ENCODE data around the gene COA3. TPM values are rescaled to one million over a fixed set of nuclear protein-coding genes. Genes with fewer than 3 reads are reported as not detected.

The COA3 gene
- total RNA-seq, 1 experiment from 2014 or later = 54.2 TPM

GRCh38 chr17:42832934-42833766 lies 34.6 kb upstream of the COA3 start, which contains the start of gene PSME3:
Gene PSME3, plus strand, starts transcription at chr17:42833397. Its CDS starts 235 bp downstream, at chr17:42833632.
- DNase-seq (ENCODE audit: low spot score) (peak; percentile 91), ATAC-seq (peak; percentile 86)
- peaks cover 17% of the 10 kb centered on the region for H3K36me3 Mint-ChIP-seq
- POLR2A ChIA-PET = interaction anchor here (1.0 to 1.4 kb wide), 3 partner anchors 12 to 165 kb away, joined by 3 read pairs; partner anchors contain the start of genes AOC3 and RPL27
- H3K9me3 Mint-ChIP-seq = no peaks in the 10 kb centered on the region
- CTCF ChIA-PET = interaction anchor here (0.9 to 3.8 kb wide), 6 partner anchors 9 to 153 kb away, joined by 3 to 19 read pairs (median 5); partner anchors contain the start of gene BECN1
- H3K27ac Mint-ChIP-seq = peak within 1 kb of the TSS; percentile 97
- peak within 1 kb of the TSS; percentile 93 for H3K4me3 Mint-ChIP-seq
- H3K4me1 Mint-ChIP-seq = peaks cover 16% of the 10 kb centered on the region
- peaks cover 14% of the 10 kb centered on the region for H3K27me3 Mint-ChIP-seq (ENCODE audit: low read depth)
- TF ChIP-seq HMGA2 (CRISPR knock-in tag; IDR thresholded peaks at IDR 0.05) = no peak
- no peak for TF ChIP-seq ZNF317 (CRISPR knock-in tag; IDR thresholded peaks at IDR 0.05; ENCODE audit: borderline replicate concordance, low read depth)
- no peak for TF ChIP-seq ZNF121 (CRISPR knock-in tag; IDR thresholded peaks at IDR 0.05)
- peak; percentile 78 for TF ChIP-seq USF2 (CRISPR knock-in tag; IDR thresholded peaks at IDR 0.05)
- TF ChIP-seq KAT7 (CRISPR knock-in tag; IDR thresholded peaks at IDR 0.05; ENCODE audit: borderline replicate concordance) = 0 out of 2 replicates have a peak, but pooled peaks have one; percentile 67
- no peak for TF ChIP-seq GRHL2 (CRISPR knock-in tag; IDR thresholded peaks at IDR 0.05; ENCODE audit: insufficient replicate concordance, severe bottlenecking)
- TF ChIP-seq E2F5 (CRISPR knock-in tag; IDR thresholded peaks at IDR 0.05) = peak; percentile 58; the same call in 1 of the 2 replicates
- peak; percentile 81; the same call in 1 of the 2 replicates for TF ChIP-seq JUN (CRISPR knock-in tag; IDR thresholded peaks at IDR 0.05)
- peak; percentile 66; the same call in 1 of the 2 replicates for TF ChIP-seq SMAD3 (CRISPR knock-in tag; IDR thresholded peaks at IDR 0.05; ENCODE audit: borderline replicate concordance)
- 0 out of 2 replicates have a peak, but pooled peaks have one; percentile 16 for TF ChIP-seq HMGXB4 (CRISPR knock-in tag; IDR thresholded peaks at IDR 0.05)
- 0 out of 2 replicates have a peak, but pooled peaks have one; percentile 40 for TF ChIP-seq ZNF281 (CRISPR knock-in tag; IDR thresholded peaks at IDR 0.05)
- peak; percentile 84 for TF ChIP-seq USF1 (CRISPR knock-in tag; IDR thresholded peaks at IDR 0.05)
- TF ChIP-seq ETV6 (CRISPR knock-in tag; IDR thresholded peaks at IDR 0.05) = peak; percentile 38; the same call in 1 of the 2 replicates
- no peak for TF ChIP-seq CTCF (IDR thresholded peaks at IDR 0.05)
- peak; percentile 59; the same call in 1 of the 2 replicates for TF ChIP-seq NFE2L1 (CRISPR knock-in tag; IDR thresholded peaks at IDR 0.05)
- 0 out of 2 replicates have a peak, but pooled peaks have one; percentile 60 for TF ChIP-seq IRF1 (CRISPR knock-in tag; IDR thresholded peaks at IDR 0.05)
- TF ChIP-seq ZMAT4 (CRISPR knock-in tag; IDR thresholded peaks at IDR 0.05) = peak; percentile 67; the same call in 1 of the 2 replicates
- TF ChIP-seq GABPB1 (CRISPR knock-in tag; IDR thresholded peaks at IDR 0.05) = peak; percentile 92
- TF ChIP-seq AR (CRISPR knock-in tag; IDR thresholded peaks at IDR 0.05) = 0 out of 2 replicates have a peak, but pooled peaks have one; percentile 26
- peak; percentile 100 for TF ChIP-seq MAX (CRISPR knock-in tag; IDR thresholded peaks at IDR 0.05)
- TF ChIP-seq ATF1 (CRISPR knock-in tag; IDR thresholded peaks at IDR 0.05) = peak; percentile 80; the same call in 1 of the 2 replicates
